ENCODE measurements around the gene IZUMO2.
"Not testable (repeated sequence)": the region's sequence is repeated elsewhere in the genome, so short reads cannot be mapped to it uniquely, and the experiment has no call there.

Gene IZUMO2

GRCh38 chr19:50136603-50137365 lies 26.3 kb downstream of the IZUMO2 start:
- not testable (repeated sequence) for H3K36me3 ChIP-seq (ENCODE audit: insufficient read depth, low read length); H3K79me2 ChIP-seq (ENCODE audit: control insufficient read depth, insufficient read depth, low read length, unreplicated experiment); H3K4me3 ChIP-seq (ENCODE audit: low read depth, low read length); H2AFZ ChIP-seq (ENCODE audit: low read length, unreplicated experiment); H3K27ac ChIP-seq (ENCODE audit: low read depth, low read length); H3K27me3 ChIP-seq (ENCODE audit: insufficient read depth, low read length); H3K4me1 ChIP-seq (ENCODE audit: control insufficient read depth, insufficient read depth, low read length, unreplicated experiment)

GRCh38 chr19:50135856-50136602 lies 27.1 kb downstream of the IZUMO2 start:
- not testable (repeated sequence) for H3K27ac ChIP-seq (ENCODE audit: low read depth, low read length); H3K27me3 ChIP-seq (ENCODE audit: insufficient read depth, low read length); H3K4me1 ChIP-seq (ENCODE audit: control insufficient read depth, insufficient read depth, low read length, unreplicated experiment); H3K4me3 ChIP-seq (ENCODE audit: low read depth, low read length); H2AFZ ChIP-seq (ENCODE audit: low read length, unreplicated experiment); H3K36me3 ChIP-seq (ENCODE audit: insufficient read depth, low read length); H3K79me2 ChIP-seq (ENCODE audit: control insufficient read depth, insufficient read depth, low read length, unreplicated experiment)

GRCh38 chr19:50134777-50135719 lies 28.0 kb downstream of the IZUMO2 start:
- H2AFZ ChIP-seq (ENCODE audit: low read length, unreplicated experiment); H3K27ac ChIP-seq (ENCODE audit: low read depth, low read length); H3K79me2 ChIP-seq (ENCODE audit: control insufficient read depth, insufficient read depth, low read length, unreplicated experiment); H3K27me3 ChIP-seq (ENCODE audit: insufficient read depth, low read length); H3K36me3 ChIP-seq (ENCODE audit: insufficient read depth, low read length); H3K4me1 ChIP-seq (ENCODE audit: control insufficient read depth, insufficient read depth, low read length, unreplicated experiment); H3K4me3 ChIP-seq (ENCODE audit: low read depth, low read length): not testable (repeated sequence)

- not testable (repeated sequence) for H3K27ac ChIP-seq (ENCODE audit: low read depth, low read length); H3K36me3 ChIP-seq (ENCODE audit: insufficient read depth, low read length); H3K4me1 ChIP-seq (ENCODE audit: control insufficient read depth, insufficient read depth, low read length, unreplicated experiment); H3K27me3 ChIP-seq (ENCODE audit: insufficient read depth, low read length); H3K79me2 ChIP-seq (ENCODE audit: control insufficient read depth, insufficient read depth, low read length, unreplicated experiment); H3K4me3 ChIP-seq (ENCODE audit: low read depth, low read length); H2AFZ ChIP-seq (ENCODE audit: low read length, unreplicated experiment)
Observed at GRCh38 chr19:50133518-50134492, 29.3 kb downstream of the IZUMO2 start.

GRCh38 chr19:50104012-50104411 lies 59.1 kb downstream of the IZUMO2 start:
- H2AFZ ChIP-seq (ENCODE audit: low read length, unreplicated experiment); H3K27me3 ChIP-seq (ENCODE audit: insufficient read depth, low read length); H3K4me1 ChIP-seq (ENCODE audit: control insufficient read depth, insufficient read depth, low read length, unreplicated experiment); H3K36me3 ChIP-seq (ENCODE audit: insufficient read depth, low read length); H3K27ac ChIP-seq (ENCODE audit: low read depth, low read length); H3K79me2 ChIP-seq (ENCODE audit: control insufficient read depth, insufficient read depth, low read length, unreplicated experiment); H3K4me3 ChIP-seq (ENCODE audit: low read depth, low read length): not testable (repeated sequence)

GRCh38 chr19:50103405-50103804 lies 59.7 kb downstream of the IZUMO2 start:
- not testable (repeated sequence) for H3K79me2 ChIP-seq (ENCODE audit: control insufficient read depth, insufficient read depth, low read length, unreplicated experiment); H3K36me3 ChIP-seq (ENCODE audit: insufficient read depth, low read length); H3K27ac ChIP-seq (ENCODE audit: low read depth, low read length); H3K27me3 ChIP-seq (ENCODE audit: insufficient read depth, low read length); H2AFZ ChIP-seq (ENCODE audit: low read length, unreplicated experiment); H3K4me3 ChIP-seq (ENCODE audit: low read depth, low read length); H3K4me1 ChIP-seq (ENCODE audit: control insufficient read depth, insufficient read depth, low read length, unreplicated experiment)

All from ACC112 (cell line).